Left ventricle myocardium inferior (tissue), 1 donor: ENCODE data around the gene TTC39C. TPM values are rescaled to one million over a fixed set of nuclear protein-coding genes. Genes with fewer than 3 reads are reported as not detected.

Experiments
- DNase-seq: peaks from one replicate; pipeline ENCODE4 v3.0.0-alpha.2; 2020
- H3K27ac ChIP-seq: fragments of 200-600 bp; replicated peaks from 2 replicates; pipeline ENCODE4 v1.8.0; 2021
- H3K27me3 ChIP-seq: fragments of 200-600 bp; 2 replicates; pipeline ENCODE4 v1.8.0; 2021; ENCODE audit warnings: low read depth
- H3K36me3 ChIP-seq: fragments of 200-600 bp; 2 replicates; pipeline ENCODE4 v1.8.0; 2021
- H3K4me1 ChIP-seq: fragments of 200-600 bp; 2 replicates; pipeline ENCODE4 v1.8.0; 2021
- H3K4me3 ChIP-seq: fragments of 200-600 bp; 2 replicates; pipeline ENCODE4 v1.8.0; 2021; ENCODE audit warnings: mild to moderate bottlenecking, moderate library complexity
- H3K9me3 ChIP-seq: fragments of 200-600 bp; replicated peaks from 2 replicates; pipeline ENCODE4 v1.8.0; 2021
- CTCF ChIP-seq: fragments of 200-600 bp; IDR thresholded peaks from 2 replicates; pipeline ENCODE4 v1.8.0; 2021; ENCODE audit warnings: antibody characterized with exemption, mild to moderate bottlenecking, borderline replicate concordance
- intact Hi-C: fragments of 100-400 bp; cut with micrococcal nuclease; formaldehyde crosslinking; loops from one replicate; pipeline ENCODE4 v1.11.0; 2022
- total RNA-seq: library from RNA; stranded (reverse); fragmentation: NEBNext Ultra II Directional; extraction: Animal tissue kit (Norgen Biotek cat#: 25700); gene quantifications from one replicate; pipeline ENCODE4 v1.2.1, GENCODE V29; 2021
- donor health status: DM: no; HTN: yes; CAD: no; lungs with severe emphysema.

The TTC39C gene
- total RNA-seq, 1 donor from 2014 or later, result 4.6 TPM

GRCh38 chr18:24010673-24011072 is 3.9 kb upstream of the TTC39C start:
- Histone ChIP-seq H3K9me3 (no peaks in the 10 kb centered on the region), H3K4me3 (no peak overlapping the region), H3K4me1 (peaks cover 20% of the 10 kb centered on the region), H3K36me3 (no peaks in the 10 kb centered on the region), H3K27ac (no peak overlapping the region), H3K27me3 (peaks cover 6% of the 10 kb centered on the region)
- intact Hi-C loops, result no loop called here
- DNase-seq, result no peak
- no peak for TF ChIP-seq CTCF

- Histone ChIP-seq H3K27ac (no peak overlapping the region), H3K9me3 (no peaks in the 10 kb centered on the region), H3K27me3 (peaks cover 6% of the 10 kb centered on the region), H3K4me1 (peaks cover 26% of the 10 kb centered on the region), H3K36me3 (no peaks in the 10 kb centered on the region), H3K4me3 (no peak overlapping the region)
- TF ChIP-seq CTCF, result no peak
- DNase-seq, result no peak
- intact Hi-C loops, result no loop called here
Observed at GRCh38 chr18:24011123-24011917, 3.2 kb upstream of the TTC39C start.

- H3K4me1 ChIP-seq, result peaks cover 26% of the 10 kb centered on the region
- H3K27ac ChIP-seq, result no peak overlapping the region
- no peak overlapping the region for H3K4me3 ChIP-seq
- DNase-seq, result no peak
- intact Hi-C loops, result no loop called here
- H3K9me3 ChIP-seq, result no peaks in the 10 kb centered on the region
- H3K36me3 ChIP-seq, result no peaks in the 10 kb centered on the region
- peaks cover 10% of the 10 kb centered on the region for H3K27me3 ChIP-seq
- no peak for TF ChIP-seq CTCF
Observed at GRCh38 chr18:24013051-24013450, 1.5 kb upstream of the TTC39C start.

GRCh38 chr18:24014986-24015638 is 558 bp downstream of the TTC39C start:
- Histone ChIP-seq H3K4me1 (peaks cover 26% of the 10 kb centered on the region), H3K36me3 (no peaks in the 10 kb centered on the region), H3K27ac (peak overlapping the region; percentile 74), H3K9me3 (no peaks in the 10 kb centered on the region), H3K27me3 (peaks cover 5% of the 10 kb centered on the region), H3K4me3 (peak overlapping the region; percentile 93)
- intact Hi-C loops, result no loop called here
- peak; percentile 37 for DNase-seq
- TF ChIP-seq CTCF, result no peak

GRCh38 chr18:24015639-24016631 is 1.4 kb downstream of the TTC39C start:
- peak overlapping the region; percentile 93 for H3K4me3 ChIP-seq
- H3K36me3 ChIP-seq, result no peaks in the 10 kb centered on the region
- H3K9me3 ChIP-seq, result no peaks in the 10 kb centered on the region
- H3K4me1 ChIP-seq, result peaks cover 26% of the 10 kb centered on the region
- H3K27ac ChIP-seq, result no peak overlapping the region
- no peak for DNase-seq
- intact Hi-C loops, result no loop called here
- peaks cover 5% of the 10 kb centered on the region for H3K27me3 ChIP-seq
- TF ChIP-seq CTCF, result no peak
